Measurements from ENCODE around the gene GM2A.

DNA sequence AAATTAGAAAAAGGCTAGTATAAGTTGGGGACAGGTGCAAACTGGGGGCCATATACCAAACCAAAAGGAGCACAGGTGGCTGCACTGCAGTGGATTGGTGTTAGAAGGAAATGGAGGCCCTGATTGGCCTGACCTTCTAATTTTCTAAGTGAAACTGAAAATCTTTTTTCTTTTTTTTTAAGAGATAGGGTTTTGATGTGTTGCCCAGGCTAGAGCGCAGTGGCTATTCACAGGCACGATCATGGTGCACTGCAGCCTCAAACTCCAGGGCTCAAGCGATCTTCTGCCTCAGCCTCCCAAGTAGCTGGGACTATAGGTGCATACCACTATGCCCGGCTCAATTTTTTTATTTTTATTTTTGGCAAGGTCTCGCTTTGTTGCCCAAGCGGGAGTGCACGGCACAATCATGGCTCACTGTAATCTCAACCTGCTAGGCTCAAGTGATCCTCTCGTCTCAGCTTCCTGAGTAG lies 19.3 kb upstream of the GM2A start:
- no peak for TF ChIP-seq EZH2 (IDR thresholded peaks at IDR 0.05)
- no peak for TF ChIP-seq POLR2AphosphoS5 (IDR thresholded peaks at IDR 0.05; ENCODE audit: borderline replicate concordance, low read depth, low read length)
- TF ChIP-seq FOXP2 (optimal IDR thresholded peaks at IDR 0.05; ENCODE audit: control extremely low read depth, extremely low read length, insufficient read depth), result no peak
